ENCODE results near the gene ZBED3.

- TF ChIP-seq ELK1 (CRISPR knock-in tag; IDR thresholded peaks at IDR 0.05) (no peak), ZNF184 (CRISPR knock-in tag; IDR thresholded peaks at IDR 0.05) (no peak), NR3C1 (CRISPR knock-in tag; IDR thresholded peaks at IDR 0.05) (no peak), TAF7 (tag; IDR thresholded peaks at IDR 0.05) (no peak), HIVEP1 (CRISPR knock-in tag; IDR thresholded peaks at IDR 0.05) (no peak), CHD4 (IDR thresholded peaks at IDR 0.05; ENCODE audit: insufficient read depth, insufficient replicate concordance, low read depth, low read length, poor library complexity, severe bottlenecking) (no peak), ZNF24 (IDR thresholded peaks at IDR 0.05) (no peak), BHLHE40 (IDR thresholded peaks at IDR 0.05; ENCODE audit: low read length) (no peak), SMARCA4 (IDR thresholded peaks at IDR 0.05) (no peak), TBP (optimal IDR thresholded peaks at IDR 0.05; ENCODE audit: low read depth, low read length) (no peak)
These were observed 17.7 kb upstream of the ZBED3 start for GRCh38 chr5:77104813-77105212.

Measured in K562 (cell line).